Hippocampal formation (tissue), 2 donors: ENCODE data around the gene RAP1GDS1.
A peak's percentile ranks its signal among the peaks of the same experiment; 100 is the strongest.
"Not testable (repeated sequence)": the region's sequence is repeated elsewhere in the genome, so short reads cannot be mapped to it uniquely, and the experiment has no call there.

Experiments
- DNase-seq, 2 donors: peaks; one replicate each; lab custom pipeline; 2025; lab: John Stamatoyannopoulos, UW

Gene RAP1GDS1

DNA sequence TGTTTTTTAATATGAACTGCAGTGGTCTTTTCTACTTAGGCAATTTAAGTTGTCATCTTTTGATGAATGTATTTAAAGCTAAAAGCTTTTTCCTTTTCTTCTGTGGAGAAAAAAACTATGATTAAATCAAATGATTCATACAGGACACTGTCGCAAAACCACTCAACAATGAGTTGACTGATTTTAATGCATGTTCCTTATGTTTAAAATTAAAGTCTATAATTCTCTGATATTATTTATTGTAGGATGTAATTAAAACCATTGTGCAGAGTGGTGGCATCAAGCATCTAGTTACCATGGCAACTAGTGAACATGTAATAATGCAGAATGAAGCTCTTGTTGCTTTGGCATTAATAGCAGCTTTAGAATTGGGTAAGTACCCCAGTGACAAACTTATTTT lies 172.5 kb downstream of the RAP1GDS1 start:
- no peak for DNase-seq

DNA sequence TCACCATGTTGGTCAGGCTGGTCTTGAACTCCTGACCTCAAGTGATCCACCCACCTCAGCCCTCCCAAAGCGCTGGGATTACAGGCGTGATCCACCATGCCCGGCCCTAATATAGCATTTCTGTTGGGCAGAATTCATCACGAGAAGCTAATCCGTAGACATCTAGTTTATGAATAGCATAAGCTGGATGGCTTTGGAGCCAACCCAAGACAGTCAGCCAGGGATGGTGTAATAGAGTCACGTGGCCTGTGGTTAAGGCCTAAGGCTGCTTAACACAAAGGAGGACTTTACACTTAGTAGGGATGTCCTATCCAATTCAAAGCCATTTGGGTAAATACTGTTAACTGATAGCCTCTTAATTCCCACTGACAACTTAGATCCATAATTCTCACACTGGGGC lies 173.6 kb downstream of the RAP1GDS1 start:
- no peak for DNase-seq

- DNase-seq: no peak
Measured at GRCh38 chr4:98444371-98444770, 183.2 kb downstream of the RAP1GDS1 start.

DNA sequence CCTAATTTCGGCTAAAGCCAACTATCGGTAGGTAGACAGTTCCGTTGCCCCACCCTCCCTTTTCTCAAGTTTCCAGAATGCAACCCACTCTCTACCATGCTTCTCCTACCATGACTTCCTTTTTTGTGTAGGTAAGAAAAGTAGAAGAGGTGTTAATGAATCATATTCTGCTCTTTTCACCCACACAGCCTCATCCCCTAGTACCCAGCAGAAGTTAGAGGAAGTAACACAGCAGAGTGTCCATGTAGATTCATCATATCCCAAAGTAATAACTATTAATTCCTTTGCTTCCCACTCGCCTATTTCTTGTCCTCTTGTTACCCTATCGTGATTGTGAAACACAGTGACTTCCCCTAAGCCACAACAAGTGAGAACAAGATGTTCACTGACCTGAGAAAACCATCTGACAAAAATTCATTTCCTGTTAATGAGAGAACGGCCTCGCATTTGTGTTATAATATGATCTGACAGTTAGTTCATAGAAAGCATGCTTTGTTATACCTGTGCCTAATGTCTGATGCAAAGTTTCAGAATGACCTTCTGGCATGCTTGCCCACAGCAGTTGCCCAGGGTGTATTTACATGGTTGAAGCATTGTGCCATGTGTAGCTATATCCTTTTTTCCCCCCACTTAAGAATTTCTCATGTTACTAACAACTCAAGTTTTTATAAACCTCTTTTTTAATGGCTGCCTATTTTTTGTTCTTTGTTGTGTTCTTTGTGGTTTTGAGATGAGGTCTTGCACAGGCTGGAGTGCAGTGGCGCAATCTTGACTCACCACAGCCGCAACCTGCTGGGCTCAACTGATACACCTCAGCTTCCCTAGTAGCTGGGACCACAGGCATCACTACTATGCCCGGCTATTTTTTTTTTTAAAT lies 185.6 kb downstream of the RAP1GDS1 start:
- no peak for DNase-seq

GRCh38 chr4:98447648-98448047 lies 186.5 kb downstream of the RAP1GDS1 start:
- DNase-seq: no peak

DNA sequence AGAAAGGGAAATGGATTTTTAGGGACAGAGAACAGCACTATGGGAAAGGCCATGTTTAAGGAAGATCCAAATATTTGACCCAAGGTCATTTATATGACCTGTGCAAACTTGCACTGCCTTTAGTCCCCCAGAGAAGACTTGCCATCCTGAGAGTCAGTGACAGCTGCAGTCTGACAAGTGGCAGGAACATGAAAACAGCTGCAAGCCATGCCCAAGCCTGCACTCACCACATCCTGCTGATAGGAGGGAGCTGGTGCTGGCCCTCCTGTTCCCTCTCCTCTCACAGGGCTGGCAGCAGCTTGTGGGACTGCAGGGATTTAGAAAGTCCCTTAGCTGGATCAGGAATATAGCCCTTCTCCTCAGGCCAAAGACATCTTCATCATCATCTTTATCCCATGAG lies 187.7 kb downstream of the RAP1GDS1 start:
- DNase-seq: no peak

GRCh38 chr4:98452091-98452490 lies 190.9 kb downstream of the RAP1GDS1 start:
- DNase-seq: no peak

DNA sequence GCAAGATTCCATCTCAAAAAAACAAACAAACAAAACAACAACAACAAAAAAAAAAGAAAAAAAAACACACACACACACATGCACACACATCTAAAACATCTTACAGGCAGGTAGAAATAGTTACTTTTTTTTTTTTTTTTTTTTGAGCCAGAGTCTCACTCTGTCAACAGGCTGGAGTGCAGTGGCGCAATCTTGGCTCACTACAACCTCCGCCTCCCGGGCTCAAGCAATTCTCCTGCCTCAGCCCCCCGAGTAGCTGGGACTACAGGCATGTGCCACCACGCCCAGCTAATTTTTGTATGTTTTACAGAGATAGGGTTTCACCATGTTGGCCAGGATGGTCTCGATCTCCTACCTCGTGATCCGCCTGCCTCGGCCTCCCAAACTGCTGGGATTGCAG lies 196.2 kb downstream of the RAP1GDS1 start:
- not testable (repeated sequence) for DNase-seq

- not testable (repeated sequence) for DNase-seq
Measured at GRCh38 chr4:98461121-98461865, 200.1 kb downstream of the RAP1GDS1 start.

DNA sequence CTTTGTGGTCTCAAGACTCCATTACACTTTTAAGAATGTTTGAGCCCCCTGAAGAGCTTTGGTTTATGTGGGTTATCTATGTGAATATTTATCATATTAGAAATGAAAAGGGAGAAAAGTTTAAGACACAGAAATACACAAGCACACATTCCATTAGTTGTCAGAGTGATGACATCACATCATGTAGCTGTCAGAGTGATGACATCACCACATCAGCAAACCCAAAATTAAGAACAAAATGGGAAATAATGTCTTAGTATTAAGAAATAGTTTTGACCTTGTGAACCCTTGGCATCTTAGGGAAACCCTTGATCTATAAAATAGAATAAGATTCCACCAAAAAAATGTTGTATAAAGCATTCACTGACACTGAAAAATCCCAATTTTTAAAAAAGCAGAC lies 201.3 kb downstream of the RAP1GDS1 start:
- no peak for DNase-seq

DNA sequence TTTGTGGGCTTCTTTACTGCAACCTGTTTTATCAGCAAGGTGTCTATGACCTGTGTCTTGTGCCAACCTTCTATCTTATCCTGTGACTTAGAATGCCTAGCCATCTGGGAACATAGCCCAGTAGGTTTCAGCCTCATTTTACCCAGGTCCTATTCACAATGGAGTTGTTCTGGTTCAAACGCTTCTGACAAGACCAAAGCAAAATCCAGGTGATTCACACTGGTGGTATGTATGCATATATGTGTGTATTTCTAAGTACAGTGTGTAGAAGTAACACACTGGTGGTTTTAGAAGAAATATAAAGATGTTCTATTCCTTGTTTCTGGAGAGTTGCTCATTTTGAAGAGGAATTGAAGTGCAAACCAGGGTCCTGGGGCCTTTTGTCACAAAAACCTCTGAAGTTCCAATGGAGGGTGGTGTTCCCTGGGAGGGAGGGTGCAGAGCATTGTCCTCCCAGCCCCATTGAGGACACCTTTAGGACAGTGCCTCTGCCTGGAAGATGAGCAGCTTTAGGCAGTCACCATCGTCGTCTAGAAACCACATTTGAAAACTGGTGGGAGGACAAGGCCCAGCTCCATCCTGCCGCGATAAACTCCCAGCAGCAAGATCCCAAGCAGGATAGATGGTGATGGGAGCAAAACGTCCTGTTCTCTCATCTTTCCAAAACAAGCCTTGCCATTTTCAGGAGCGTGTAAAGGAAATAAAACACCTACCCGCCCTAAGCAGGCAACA lies 205.8 kb downstream of the RAP1GDS1 start:
- no peak for DNase-seq

DNA sequence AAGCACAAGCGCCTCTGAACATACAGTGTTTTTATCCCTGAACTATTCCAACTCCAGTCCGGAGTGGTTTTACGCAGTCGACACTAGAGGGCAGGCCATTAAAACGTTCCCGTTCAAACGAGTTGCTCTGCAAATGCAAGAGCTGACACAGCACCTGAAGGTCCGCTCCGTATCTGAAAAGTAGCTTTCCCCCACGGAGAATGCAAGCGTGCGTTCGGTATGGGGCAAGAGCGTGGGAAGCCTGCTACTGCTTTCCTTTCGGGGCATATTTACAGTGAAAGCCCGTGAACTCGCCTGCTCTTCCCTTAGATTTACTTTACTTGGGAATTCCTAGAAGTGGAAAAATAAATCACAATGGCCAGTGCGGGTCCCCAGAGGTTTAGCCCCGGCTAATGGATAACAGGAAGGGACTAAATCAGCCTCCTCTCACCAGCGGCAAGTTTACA lies 206.5 kb downstream of the RAP1GDS1 start:
- DNase-seq: peak; percentile 70 to 90

DNA sequence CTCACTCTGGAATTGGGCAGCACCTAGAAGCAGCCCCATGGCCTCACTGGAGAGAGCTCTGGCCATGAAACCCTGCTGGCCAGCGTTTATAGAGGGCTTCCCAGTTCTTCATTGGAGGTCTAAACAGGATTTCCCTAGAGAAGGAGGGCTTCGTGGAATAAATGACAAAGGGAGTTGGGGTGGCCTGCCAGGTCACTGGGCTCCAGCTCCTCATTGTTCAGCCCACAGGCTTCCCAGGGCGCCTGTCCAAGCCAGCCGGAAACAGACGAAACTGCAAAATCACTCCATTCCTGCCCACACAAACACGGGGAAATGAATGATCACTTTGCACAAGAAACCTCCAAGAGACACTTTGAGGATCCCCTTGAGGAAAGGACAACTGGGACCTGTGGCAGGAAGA lies 207.5 kb downstream of the RAP1GDS1 start:
- peak; percentile 33 to 47 for DNase-seq

DNA sequence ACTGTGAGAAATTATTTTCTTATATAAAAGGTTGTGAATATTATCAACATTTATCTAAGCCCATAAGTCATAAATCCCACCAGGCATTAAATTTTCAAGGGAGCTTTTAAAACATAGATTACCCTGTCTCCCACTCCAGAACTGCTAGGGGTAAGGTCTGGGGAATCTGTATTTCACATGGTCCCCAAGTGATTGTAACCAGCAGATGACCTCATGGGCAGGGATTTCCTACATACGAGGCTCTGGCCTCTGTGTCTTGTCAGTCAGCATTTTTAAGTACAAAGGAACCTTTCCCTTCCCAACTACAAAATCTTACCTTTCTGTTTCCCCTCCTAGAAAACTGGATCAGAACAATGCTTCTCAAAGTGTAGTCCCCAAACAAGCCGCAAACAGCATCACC lies 208.6 kb downstream of the RAP1GDS1 start:
- DNase-seq: no peak

DNA sequence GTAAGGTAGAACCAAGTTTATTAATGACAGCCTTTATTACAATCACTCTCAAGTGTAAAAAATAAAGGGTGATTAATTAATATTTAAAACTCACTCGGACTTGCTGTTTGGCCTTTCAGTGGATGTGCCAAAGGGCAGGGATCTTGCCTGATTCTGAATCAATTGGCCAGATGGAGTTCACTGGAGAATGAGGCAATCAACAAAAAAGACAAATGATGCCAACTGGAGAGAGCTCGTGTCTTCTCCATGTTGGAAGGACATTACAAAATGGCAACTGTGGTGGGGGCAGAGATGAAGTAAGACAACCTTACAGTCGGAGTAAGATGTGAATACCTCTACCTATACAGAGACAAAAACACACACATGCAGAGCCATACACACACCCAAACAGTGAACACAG lies 209.2 kb downstream of the RAP1GDS1 start:
- no peak for DNase-seq

GRCh38 chr4:98470831-98471230 lies 209.6 kb downstream of the RAP1GDS1 start:
- no peak for DNase-seq

GRCh38 chr4:98473046-98473445 lies 211.9 kb downstream of the RAP1GDS1 start:
- no peak for DNase-seq

- no peak for DNase-seq
Measured at GRCh38 chr4:98474408-98474844, 213.2 kb downstream of the RAP1GDS1 start.

GRCh38 chr4:98476891-98477290 lies 215.7 kb downstream of the RAP1GDS1 start:
- DNase-seq: no peak

- DNase-seq: not testable (repeated sequence)
Measured at GRCh38 chr4:98479590-98479989, 218.4 kb downstream of the RAP1GDS1 start.

GRCh38 chr4:98480535-98480934 lies 219.4 kb downstream of the RAP1GDS1 start:
- DNase-seq: no peak

- DNase-seq: peak; percentile 31 to 63
Measured at GRCh38 chr4:98481167-98481566, 220.0 kb downstream of the RAP1GDS1 start.
